ENCODE results near the gene TLR6. TPM values are rescaled to one million over a fixed set of nuclear protein-coding genes. Genes with fewer than 3 reads are reported as not detected.
A peak's percentile ranks its signal among the peaks of the same experiment; 100 is the strongest.
"Not testable (repeated sequence)": the region's sequence is repeated elsewhere in the genome, so short reads cannot be mapped to it uniquely, and the experiment has no call there.

Gene TLR6
- total RNA-seq, 1 donor from 2014 or later, result 9.6 TPM

- Histone ChIP-seq H3K36me3 (no peaks in the 10 kb centered on the region), H3K27me3 (no peaks in the 10 kb centered on the region), H3K9me3 (no peaks in the 10 kb centered on the region), H3K4me1 (no peaks in the 10 kb centered on the region), H3K27ac (no peak overlapping the region), H3K4me3 (no peak overlapping the region)
- intact Hi-C loops (cut with DNase I), result no loop called here
- no peak for DNase-seq
- no peak for ATAC-seq
- no peak for TF ChIP-seq CTCF (IDR thresholded peaks at IDR 0.05)
Measured at GRCh38 chr4:38811297-38811696, 45.3 kb downstream of the TLR6 start.

DNA sequence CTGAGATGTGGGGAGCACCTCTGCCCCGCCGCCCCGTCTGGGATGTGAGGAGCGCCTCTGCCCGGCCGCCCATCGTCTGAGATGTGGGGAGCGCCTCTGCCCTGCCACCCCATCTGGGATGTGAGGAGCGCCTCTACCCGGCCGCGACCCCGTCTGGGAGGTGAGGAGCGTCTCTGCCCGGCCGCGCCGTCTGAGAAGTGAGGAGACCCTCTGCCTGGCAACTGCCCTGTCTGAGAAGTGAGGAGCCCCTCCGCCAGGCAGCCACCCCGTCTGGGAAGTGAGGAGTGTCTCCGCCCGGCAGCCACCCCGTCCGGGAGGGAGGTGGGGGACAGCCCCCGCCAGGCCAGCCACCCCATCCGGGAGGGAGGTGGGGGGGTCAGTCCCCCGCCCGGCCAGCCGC is 49.2 kb downstream of the TLR6 start:
- H3K27ac ChIP-seq; H3K36me3 ChIP-seq; H3K9me3 ChIP-seq; ATAC-seq; H3K4me3 ChIP-seq; H3K27me3 ChIP-seq; intact Hi-C loops (cut with DNase I); DNase-seq: not testable (repeated sequence)
- H3K4me1 ChIP-seq, result peaks cover 16% of the 10 kb centered on the region

GRCh38 chr4:38806251-38806650 is 50.4 kb downstream of the TLR6 start:
- peaks cover 16% of the 10 kb centered on the region for H3K4me1 ChIP-seq
- H3K4me3 ChIP-seq; intact Hi-C loops (cut with DNase I); H3K9me3 ChIP-seq; H3K36me3 ChIP-seq; H3K27me3 ChIP-seq; ATAC-seq; DNase-seq: not testable (repeated sequence)
- H3K27ac ChIP-seq, result peak overlapping the region; percentile 80

GRCh38 chr4:38805530-38806145 is 51.0 kb downstream of the TLR6 start:
- ATAC-seq (peak; percentile 93), DNase-seq (no peak)
- Histone ChIP-seq H3K9me3 (no peaks in the 10 kb centered on the region), H3K4me3 (peak overlapping the region; percentile 52), H3K36me3 (no peaks in the 10 kb centered on the region), H3K27ac (peak overlapping the region; percentile 80), H3K4me1 (peaks cover 16% of the 10 kb centered on the region), H3K27me3 (no peaks in the 10 kb centered on the region)
- TF ChIP-seq CTCF (IDR thresholded peaks at IDR 0.05), result no peak
- intact Hi-C loops (cut with DNase I), result no loop called here

DNA sequence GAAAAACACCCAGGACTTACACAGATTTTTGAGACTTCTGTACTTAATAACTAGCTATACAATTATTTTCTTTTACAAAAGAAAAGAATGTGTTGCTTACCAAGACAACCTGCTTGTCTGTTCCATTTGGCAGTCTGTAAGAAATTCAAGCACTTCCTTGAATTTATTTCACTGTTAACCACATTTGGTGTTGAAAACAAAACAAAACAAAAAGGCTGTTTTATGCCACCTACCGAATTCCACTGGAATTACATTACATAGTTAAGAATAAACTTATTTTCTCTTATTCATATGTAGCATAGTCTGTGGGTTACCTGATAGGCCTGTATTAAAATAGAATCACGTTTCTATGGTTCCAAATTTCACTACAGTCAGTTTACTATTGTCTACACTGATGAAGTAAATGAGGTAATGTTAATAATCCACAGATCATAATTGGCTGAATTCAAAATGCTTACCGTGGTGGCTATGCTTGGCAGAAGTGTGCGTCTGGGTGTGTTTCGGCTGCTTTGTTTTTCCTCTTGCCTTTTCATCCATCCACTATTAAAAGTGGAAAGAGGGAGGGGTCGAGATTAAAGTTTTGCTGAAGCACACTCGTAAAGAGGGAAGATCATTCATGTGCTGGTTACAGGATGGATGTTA is 51.8 kb downstream of the TLR6 start, which contains the start of gene TLR1:
TSS of gene TLR1 (minus strand) at position 138 of the 642 bp plus-strand sequence. CDS start 5,960 bp downstream, outside the sequence.
- Histone ChIP-seq H3K4me1 (peaks cover 16% of the 10 kb centered on the region), H3K36me3 (peaks cover under 1% of the 10 kb centered on the region), H3K27me3 (no peaks in the 10 kb centered on the region), H3K9me3 (no peaks in the 10 kb centered on the region), H3K27ac (peak within 1 kb of the TSS; percentile 80), H3K4me3 (peak within 1 kb of the TSS; percentile 52)
- TF ChIP-seq CTCF (IDR thresholded peaks at IDR 0.05), result peak; percentile 71
- intact Hi-C loops (cut with DNase I), result no loop called here
- ATAC-seq (peak; percentile 75), DNase-seq (no peak)

DNA sequence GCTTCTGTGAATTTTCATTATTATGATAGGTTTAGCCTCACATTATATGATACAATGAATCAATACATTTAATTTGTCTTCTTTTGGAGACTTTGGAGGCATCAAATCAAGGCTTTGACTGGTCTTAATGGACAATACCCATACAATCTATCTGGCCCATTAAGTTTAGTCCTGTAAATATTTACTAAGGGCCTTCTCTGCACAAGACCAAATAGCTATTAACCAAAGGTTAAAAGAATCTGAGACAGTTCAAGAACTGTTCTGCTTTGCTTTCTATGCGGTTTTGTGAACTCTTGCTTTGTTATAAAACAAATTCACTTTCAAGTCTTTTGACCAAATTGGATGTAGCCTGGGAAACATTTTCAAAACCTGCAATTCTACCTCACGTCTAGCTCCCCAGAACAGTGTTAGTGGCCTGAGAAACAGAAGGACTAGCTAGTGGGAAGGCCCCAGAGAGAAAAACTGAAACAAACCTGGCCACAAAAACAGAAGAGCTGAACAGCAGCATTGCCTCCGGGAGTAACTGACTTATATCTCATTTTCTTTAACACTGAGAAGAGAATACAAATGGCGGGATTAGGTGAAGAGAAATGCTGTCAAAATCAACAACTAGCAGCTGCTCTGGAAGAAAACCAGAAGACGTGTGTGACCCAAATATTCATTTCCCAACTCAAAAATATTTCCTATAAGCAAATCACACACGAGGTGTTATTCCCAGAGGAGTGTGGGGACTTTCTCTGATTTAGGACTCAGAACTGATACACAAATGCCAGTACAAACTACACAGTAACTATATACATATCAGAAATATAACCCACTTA is 52.6 kb downstream of the TLR6 start:
- no peak for TF ChIP-seq CTCF (IDR thresholded peaks at IDR 0.05)
- Histone ChIP-seq H3K27ac (peak overlapping the region; percentile 80), H3K4me3 (peak overlapping the region; percentile 52), H3K4me1 (peaks cover 16% of the 10 kb centered on the region), H3K9me3 (no peaks in the 10 kb centered on the region), H3K27me3 (no peaks in the 10 kb centered on the region), H3K36me3 (peaks cover 8% of the 10 kb centered on the region)
- intact Hi-C loops (cut with DNase I), result no loop called here
- DNase-seq (no peak), ATAC-seq (peak; percentile 34)

Measured in upper lobe of right lung (tissue), 1 donor.